Measurements from ENCODE around the gene CACNA1A.

GRCh38 chr19:13427273-13428051 is 78.8 kb downstream of the CACNA1A start:
- no peak for TF ChIP-seq RFX5 (IDR thresholded peaks at IDR 0.05)
- TF ChIP-seq HMGXB4 (CRISPR knock-in tag; IDR thresholded peaks at IDR 0.05; ENCODE audit: borderline replicate concordance): no peak
- TF ChIP-seq CTCF (IDR thresholded peaks at IDR 0.05): no peak
